Right atrium auricular region (tissue), 2 donors: Measurements from ENCODE around the gene STIM1. TPM values are rescaled to one million over a fixed set of nuclear protein-coding genes. Genes with fewer than 3 reads are reported as not detected.
A peak's percentile ranks its signal among the peaks of the same experiment; 100 is the strongest.

Experiments used
- DNase-seq: peaks from one replicate; pipeline ENCODE4 v3.0.0-alpha.2; 2019; ENCODE audit warnings: low spot score
- H3K27ac ChIP-seq, 2 donors: fragments of 200-600 bp; sonication (generic); 1 replicate in 1 of 2; 2 replicates in 1 of 2; pipeline ENCODE4 v1.5.1; 2016 to 2019
- H3K27me3 ChIP-seq, 2 donors: fragments of 200-600 bp; sonication (generic); one replicate each; pipeline versions ENCODE4 v1.5.1 to v1.6.0; 2017 to 2019
- H3K36me3 ChIP-seq: fragments of 200-600 bp; sonication (generic); one replicate; pipeline ENCODE4 v1.5.1; 2016
- H3K4me1 ChIP-seq, 2 donors: fragments of 200-600 bp; sonication (generic); one replicate each; pipeline versions ENCODE4 v1.5.1 to v1.6.0; 2017 to 2019
- H3K4me3 ChIP-seq, 2 donors: fragments of 200-600 bp; sonication (generic); 1 replicate in 1 of 2; 2 replicates in 1 of 2; pipeline ENCODE4 v1.5.1; 2017 to 2019; ENCODE audit warnings: mild to moderate bottlenecking in 1 of 2, moderate library complexity in 1 of 2
- H3K9me3 ChIP-seq, 2 donors: fragments of 200-600 bp; sonication (generic); one replicate each; pipeline ENCODE4 v1.5.1; 2019
- CTCF ChIP-seq, 2 donors: fragments of 200-600 bp; sonication (generic); IDR thresholded peaks; one replicate each; pipeline ENCODE4 v1.5.1; 2019; ENCODE audit warnings: antibody characterized with exemption in 2 of 2
- total RNA-seq, 2 donors: library from RNA; depleted of rRNA; stranded (reverse); fragments of >200 nt; gene quantifications; one replicate each; pipeline ENCODE4 v1.1.0, GENCODE V29; 2016

The STIM1 gene
- total RNA-seq, 2 donors from 2014 or later = 15.4 to 16.6 TPM

- Histone ChIP-seq H3K27me3 (no peaks in the 10 kb centered on the region), H3K4me3 (no peak overlapping the region), H3K4me1 (peaks cover 0 to 13% of the 10 kb centered on the region in 2 donors), H3K9me3 (no peaks in the 10 kb centered on the region), H3K27ac (no peak overlapping the region), H3K36me3 (peaks cover 17% of the 10 kb centered on the region)
- no peak for DNase-seq
- no peak for TF ChIP-seq CTCF (IDR thresholded peaks at IDR 0.05)
Observed at GRCh38 chr11:3826721-3827120, 28.7 kb upstream of the STIM1 start.

GRCh38 chr11:3827434-3828186 is 27.9 kb upstream of the STIM1 start:
- no peak overlapping the region for H3K4me3 ChIP-seq
- no peak overlapping the region for H3K27ac ChIP-seq
- no peak for DNase-seq
- H3K27me3 ChIP-seq = no peaks in the 10 kb centered on the region
- no peaks in the 10 kb centered on the region for H3K9me3 ChIP-seq
- H3K36me3 ChIP-seq = peaks cover 17% of the 10 kb centered on the region
- TF ChIP-seq CTCF (IDR thresholded peaks at IDR 0.05) = no peak
- peaks cover 0 to 22% of the 10 kb centered on the region in 2 donors for H3K4me1 ChIP-seq

GRCh38 chr11:3830088-3830487 is 25.4 kb upstream of the STIM1 start:
- H3K27me3 ChIP-seq = no peaks in the 10 kb centered on the region
- peaks cover 17% of the 10 kb centered on the region for H3K36me3 ChIP-seq
- no peak for TF ChIP-seq CTCF (IDR thresholded peaks at IDR 0.05)
- no peaks in the 10 kb centered on the region for H3K9me3 ChIP-seq
- no peak overlapping the region for H3K27ac ChIP-seq
- DNase-seq = no peak
- H3K4me1 ChIP-seq = peaks cover 0 to 37% of the 10 kb centered on the region in 2 donors
- no peak overlapping the region for H3K4me3 ChIP-seq

- DNase-seq = no peak
- Histone ChIP-seq H3K4me3 (no peak overlapping the region), H3K27ac (no peak overlapping the region), H3K9me3 (no peaks in the 10 kb centered on the region), H3K36me3 (peaks cover 17% of the 10 kb centered on the region), H3K4me1 (peaks cover 0 to 43% of the 10 kb centered on the region in 2 donors), H3K27me3 (no peaks in the 10 kb centered on the region)
- no peak for TF ChIP-seq CTCF (IDR thresholded peaks at IDR 0.05)
Observed at GRCh38 chr11:3830730-3831129, 24.7 kb upstream of the STIM1 start.

GRCh38 chr11:3831378-3832239 is 23.9 kb upstream of the STIM1 start:
- Histone ChIP-seq H3K4me3 (no peak overlapping the region), H3K4me1 (peaks cover 0 to 51% of the 10 kb centered on the region in 2 donors), H3K27ac (peak overlapping the region; percentile 0 to 2), H3K27me3 (no peaks in the 10 kb centered on the region), H3K9me3 (no peaks in the 10 kb centered on the region), H3K36me3 (peaks cover 17% of the 10 kb centered on the region)
- no peak for TF ChIP-seq CTCF (IDR thresholded peaks at IDR 0.05)
- no peak for DNase-seq
